ENCODE results near the gene CFAP58. TPM values are rescaled to one million over a fixed set of nuclear protein-coding genes. Genes with fewer than 3 reads are reported as not detected.

CFAP58 gene
- total RNA-seq, 6 experiments from 2014 or later, result 0.35 to 1.1 (median 0.41) TPM

DNA sequence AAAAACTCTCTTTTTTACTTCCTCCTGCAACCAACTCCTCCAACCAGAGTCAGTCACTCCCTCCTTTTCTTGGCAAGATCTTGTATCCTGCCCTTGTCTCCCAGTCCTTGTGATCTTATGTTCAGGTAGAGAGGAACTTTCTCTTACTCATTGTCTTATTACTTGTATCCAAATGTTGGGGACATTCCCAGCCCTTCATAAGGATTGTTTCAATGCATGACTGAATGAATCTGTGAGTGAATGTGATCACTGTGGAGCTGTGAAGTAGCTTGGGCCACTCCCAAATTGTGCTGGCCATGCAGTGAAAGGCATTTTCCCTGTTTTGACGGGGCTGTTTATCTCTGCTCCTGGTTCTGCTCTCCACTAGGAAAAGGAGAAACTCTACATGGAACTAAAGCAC, 93.7 kb downstream of the CFAP58 start:
- TF ChIP-seq, protein P1, sequence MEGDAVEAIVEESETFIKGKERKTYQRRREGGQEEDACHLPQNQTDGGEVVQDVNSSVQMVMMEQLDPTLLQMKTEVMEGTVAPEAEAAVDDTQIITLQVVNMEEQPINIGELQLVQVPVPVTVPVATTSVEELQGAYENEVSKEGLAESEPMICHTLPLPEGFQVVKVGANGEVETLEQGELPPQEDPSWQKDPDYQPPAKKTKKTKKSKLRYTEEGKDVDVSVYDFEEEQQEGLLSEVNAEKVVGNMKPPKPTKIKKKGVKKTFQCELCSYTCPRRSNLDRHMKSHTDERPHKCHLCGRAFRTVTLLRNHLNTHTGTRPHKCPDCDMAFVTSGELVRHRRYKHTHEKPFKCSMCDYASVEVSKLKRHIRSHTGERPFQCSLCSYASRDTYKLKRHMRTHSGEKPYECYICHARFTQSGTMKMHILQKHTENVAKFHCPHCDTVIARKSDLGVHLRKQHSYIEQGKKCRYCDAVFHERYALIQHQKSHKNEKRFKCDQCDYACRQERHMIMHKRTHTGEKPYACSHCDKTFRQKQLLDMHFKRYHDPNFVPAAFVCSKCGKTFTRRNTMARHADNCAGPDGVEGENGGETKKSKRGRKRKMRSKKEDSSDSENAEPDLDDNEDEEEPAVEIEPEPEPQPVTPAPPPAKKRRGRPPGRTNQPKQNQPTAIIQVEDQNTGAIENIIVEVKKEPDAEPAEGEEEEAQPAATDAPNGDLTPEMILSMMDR (IDR thresholded peaks at IDR 0.05), result no peak
- Mint-ChIP-seq H3K27ac (no peak overlapping the region), H3K36me3 (ENCODE audit: low read depth) (no peaks in the 10 kb centered on the region), H3K27me3 (ENCODE audit: insufficient read depth) (no peaks in the 10 kb centered on the region; the same call in 1 of the 2 replicates), H3K4me3 (no peak overlapping the region), H3K4me1 (ENCODE audit: low read depth) (peaks cover 67% of the 10 kb centered on the region), H3K9me3 (no peaks in the 10 kb centered on the region)
- DNase-seq, result no peak

DNA sequence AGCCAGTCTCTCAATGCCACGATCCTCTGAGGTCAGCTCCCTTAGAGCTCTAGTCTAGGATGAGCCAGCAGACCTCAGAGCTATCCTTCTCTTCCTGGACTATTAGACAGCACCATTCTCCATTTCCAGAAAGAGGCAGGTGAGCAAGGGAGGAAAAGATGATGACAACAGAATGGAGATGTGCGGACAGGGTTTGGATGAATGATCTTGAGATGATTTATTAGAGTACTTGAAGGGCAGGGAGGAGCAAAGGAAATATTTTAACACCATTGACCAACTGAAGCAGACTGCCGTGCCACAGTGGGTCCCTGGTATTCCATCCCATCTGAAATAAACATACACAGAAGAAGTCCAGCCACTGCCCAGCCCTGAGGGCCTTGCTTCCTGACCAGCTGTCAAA, 94.3 kb downstream of the CFAP58 start:
- Mint-ChIP-seq H3K27me3 (ENCODE audit: insufficient read depth) (no peaks in the 10 kb centered on the region; the same call in 1 of the 2 replicates), H3K36me3 (ENCODE audit: low read depth) (no peaks in the 10 kb centered on the region), H3K4me1 (ENCODE audit: low read depth) (peaks cover 65% of the 10 kb centered on the region), H3K9me3 (no peaks in the 10 kb centered on the region), H3K4me3 (no peak overlapping the region), H3K27ac (no peak overlapping the region)
- TF ChIP-seq, protein P1 (IDR thresholded peaks at IDR 0.05), result no peak
- no peak for DNase-seq

DNA sequence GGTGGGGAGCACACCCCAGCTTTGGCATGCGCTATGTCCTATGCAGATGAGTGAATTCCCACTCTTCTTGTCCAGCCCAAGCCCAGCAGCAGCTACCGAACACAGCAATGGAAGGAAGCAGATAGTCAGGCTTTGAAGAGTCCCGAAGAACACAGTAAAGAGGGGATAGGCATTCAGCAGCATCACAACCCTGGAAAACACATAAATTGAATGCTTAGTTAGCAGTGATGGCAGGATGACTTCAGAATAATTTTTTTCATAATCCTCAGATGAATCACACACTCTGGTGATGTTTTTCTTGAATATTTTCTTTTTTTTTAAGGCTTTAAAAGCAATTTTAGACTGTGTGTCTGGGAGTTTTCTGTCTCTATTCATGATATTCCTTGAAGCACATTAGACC, 95.8 kb downstream of the CFAP58 start:
- Mint-ChIP-seq H3K27ac (peak overlapping the region; percentile 79), H3K9me3 (no peaks in the 10 kb centered on the region), H3K4me3 (peak overlapping the region; percentile 58), H3K27me3 (ENCODE audit: insufficient read depth) (no peaks in the 10 kb centered on the region; the same call in 1 of the 2 replicates), H3K4me1 (ENCODE audit: low read depth) (peaks cover 59% of the 10 kb centered on the region), H3K36me3 (ENCODE audit: low read depth) (no peaks in the 10 kb centered on the region)
- TF ChIP-seq, protein P1 (IDR thresholded peaks at IDR 0.05), result no peak
- peak; percentile 61 for DNase-seq

DNA sequence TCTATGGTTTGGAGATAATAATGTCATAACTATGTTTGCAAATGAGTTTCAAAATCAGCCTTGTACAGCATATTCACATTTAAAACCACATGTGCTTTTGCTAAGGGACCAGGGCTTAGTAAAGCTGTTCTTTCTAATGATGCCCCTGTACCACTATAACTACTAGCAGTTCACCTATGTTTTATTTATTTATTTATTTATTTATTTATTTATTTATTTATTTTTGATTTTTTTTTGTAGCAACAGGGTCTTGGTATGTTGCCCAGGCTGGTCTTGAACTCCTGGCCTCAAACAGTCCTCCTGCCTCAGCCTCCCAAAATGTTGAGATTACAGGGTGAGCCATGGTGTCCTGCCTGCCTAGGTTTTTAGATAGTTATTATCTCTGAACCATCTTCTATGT, 96.9 kb downstream of the CFAP58 start:
- DNase-seq, result no peak
- Mint-ChIP-seq H3K4me1 (ENCODE audit: low read depth) (peaks cover 48% of the 10 kb centered on the region), H3K4me3 (no peak overlapping the region), H3K27me3 (ENCODE audit: insufficient read depth) (no peaks in the 10 kb centered on the region), H3K27ac (no peak overlapping the region), H3K9me3 (no peaks in the 10 kb centered on the region), H3K36me3 (ENCODE audit: low read depth) (no peaks in the 10 kb centered on the region)
- TF ChIP-seq, protein P1 (IDR thresholded peaks at IDR 0.05), result no peak

DNA sequence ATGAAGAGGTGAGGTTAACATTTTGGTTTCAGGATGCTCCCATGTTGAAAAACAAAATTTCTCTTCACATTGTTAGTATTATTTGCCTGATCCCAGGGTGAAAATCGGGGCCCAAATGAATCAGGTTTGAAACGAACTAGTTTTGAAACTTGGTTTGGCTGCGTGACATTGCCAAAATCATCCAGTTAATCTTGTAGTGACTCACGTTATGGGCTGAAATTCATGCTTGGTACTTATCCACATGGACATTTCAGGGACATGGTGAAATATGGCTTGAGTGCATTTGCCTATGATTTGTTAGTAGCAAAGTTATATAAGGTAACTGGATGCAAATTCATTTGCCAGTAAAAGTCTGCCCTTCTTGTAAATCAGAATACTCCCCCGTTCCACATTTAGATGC, 97.3 kb downstream of the CFAP58 start:
- H3K27me3 Mint-ChIP-seq (ENCODE audit: insufficient read depth), result no peaks in the 10 kb centered on the region; the same call in 1 of the 2 replicates
- no peak overlapping the region for H3K27ac Mint-ChIP-seq
- DNase-seq, result no peak
- TF ChIP-seq, protein P1 (IDR thresholded peaks at IDR 0.05), result no peak
- H3K4me3 Mint-ChIP-seq, result no peak overlapping the region
- peaks cover 44% of the 10 kb centered on the region for H3K4me1 Mint-ChIP-seq (ENCODE audit: low read depth)
- H3K9me3 Mint-ChIP-seq, result no peaks in the 10 kb centered on the region
- no peaks in the 10 kb centered on the region for H3K36me3 Mint-ChIP-seq (ENCODE audit: low read depth)

DNA sequence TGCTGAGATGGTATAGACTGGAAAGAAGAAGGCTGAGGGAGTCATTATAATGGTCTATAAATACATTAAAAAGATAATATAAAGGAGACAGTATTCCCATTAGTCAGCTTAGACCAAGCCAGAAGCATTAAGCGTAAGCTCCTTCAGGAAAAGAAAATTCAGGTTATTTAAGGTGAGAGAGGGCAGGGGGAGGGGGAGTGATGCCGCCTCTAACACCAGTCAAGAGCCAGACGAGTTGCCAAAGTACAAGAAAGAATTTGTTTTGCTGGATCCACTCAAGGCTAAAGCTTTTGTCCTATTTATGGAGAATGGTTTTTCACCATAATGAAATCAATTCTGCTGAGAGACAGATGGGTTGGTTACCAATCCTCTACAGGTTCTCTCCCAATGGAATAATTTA, 99.3 kb downstream of the CFAP58 start:
- DNase-seq, result no peak
- H3K4me1 Mint-ChIP-seq (ENCODE audit: low read depth), result peaks cover 23% of the 10 kb centered on the region
- TF ChIP-seq, protein P1 (IDR thresholded peaks at IDR 0.05), result no peak
- no peaks in the 10 kb centered on the region for H3K36me3 Mint-ChIP-seq (ENCODE audit: low read depth)
- H3K27me3 Mint-ChIP-seq (ENCODE audit: insufficient read depth), result no peaks in the 10 kb centered on the region; the same call in 1 of the 2 replicates
- no peak overlapping the region for H3K4me3 Mint-ChIP-seq
- H3K27ac Mint-ChIP-seq, result no peak overlapping the region
- H3K9me3 Mint-ChIP-seq, result no peaks in the 10 kb centered on the region

Data from HFFc6 (cell line).